ENCODE data around the gene RNF214.

- TF ChIP-seq CHD2 (IDR thresholded peaks at IDR 0.05; ENCODE audit: borderline replicate concordance, low read depth, low read length) (no peak), CREB1 (IDR thresholded peaks at IDR 0.05; ENCODE audit: low read depth) (no peak), PBX3 (IDR thresholded peaks at IDR 0.05; ENCODE audit: insufficient replicate concordance, low read depth, low read length) (no peak), CBFB (IDR thresholded peaks at IDR 0.05; ENCODE audit: low read depth) (no peak), RFX5 (IDR thresholded peaks at IDR 0.05; ENCODE audit: low read depth, low read length) (no peak), JUNB (IDR thresholded peaks at IDR 0.05) (no peak), EP300 (IDR thresholded peaks at IDR 0.05; ENCODE audit: borderline replicate concordance in 1 of 2, control insufficient read depth in 1 of 2, low read depth in 2 of 2, low read length in 2 of 2) (no peak), CBX3 (IDR thresholded peaks at IDR 0.05; ENCODE audit: borderline replicate concordance, low read depth) (no peak)
Measured at GRCh38 chr11:117187007-117187406, 45.5 kb upstream of the RNF214 start.
